ENCODE data around the gene NOC2L. TPM values are rescaled to one million over a fixed set of nuclear protein-coding genes. Genes with fewer than 3 reads are reported as not detected.

Gene NOC2L
- total and polyA plus RNA-seq, 5 donors from 2014 or later = 36.8 to 56.6 (median 54.0) TPM

- no peak overlapping the region for H3K27ac Mint-ChIP-seq
- no peak for DNase-seq
Measured at GRCh38 chr1:945688-946556, 13.1 kb downstream of the NOC2L start.

GRCh38 chr1:944341-945325, 14.4 kb downstream of the NOC2L start:
- Histone ChIP-seq H3K9me3 (ENCODE audit: control insufficient read depth in 2 of 2, low read length in 2 of 2) (no peaks in the 10 kb centered on the region), H3K27ac (ENCODE audit: insufficient read depth, low read length, poor library complexity, severe bottlenecking) (no peak overlapping the region), H3K4me1 (ENCODE audit: control insufficient read depth, insufficient read depth, low read length, poor library complexity, severe bottlenecking) (peaks cover 27% of the 10 kb centered on the region), H3K4me3 (ENCODE audit: low read depth, low read length) (no peak overlapping the region), H3K27me3 (ENCODE audit: control insufficient read depth, insufficient read depth, low read length) (no peaks in the 10 kb centered on the region), H3K36me3 (ENCODE audit: control insufficient read depth, insufficient read depth, low read length) (peaks cover 23% of the 10 kb centered on the region)
- H3K27ac Mint-ChIP-seq = no peak overlapping the region
- peaks cover 19% of the 10 kb centered on the region for H3K36me3 Mint-ChIP-seq
- no peaks in the 10 kb centered on the region for H3K9me3 Mint-ChIP-seq
- peaks cover 15% of the 10 kb centered on the region for H3K27me3 Mint-ChIP-seq
- H3K4me1 Mint-ChIP-seq = peaks cover 0 to 11% (median 0%) of the 10 kb centered on the region in 4 donors
- no peak for ATAC-seq (ENCODE audit: low read depth in 2 of 2)
- no peak for DNase-seq
- peak overlapping the region in 1 of 4 donors; percentile 41 for H3K4me3 Mint-ChIP-seq

More at GRCh38 chr1:945688-946556, 13.1 kb downstream of the NOC2L start:
- H3K4me1 ChIP-seq (ENCODE audit: control insufficient read depth, insufficient read depth, low read length, poor library complexity, severe bottlenecking) = peaks cover 21% of the 10 kb centered on the region
- H3K4me3 ChIP-seq (ENCODE audit: low read depth, low read length) = no peak overlapping the region
- H3K9me3 ChIP-seq (ENCODE audit: control insufficient read depth in 2 of 2, low read length in 2 of 2) = no peaks in the 10 kb centered on the region
- ATAC-seq (ENCODE audit: low read depth in 2 of 2) = no peak
- H3K27me3 ChIP-seq (ENCODE audit: control insufficient read depth, insufficient read depth, low read length) = no peaks in the 10 kb centered on the region
- peaks cover 31% of the 10 kb centered on the region for H3K36me3 Mint-ChIP-seq
- H3K4me1 Mint-ChIP-seq = peaks cover 0 to 9% (median under 1%) of the 10 kb centered on the region in 4 donors
- no peak overlapping the region for H3K27ac ChIP-seq (ENCODE audit: insufficient read depth, low read length, poor library complexity, severe bottlenecking)
- peak overlapping the region in 1 of 4 donors; percentile 10 for H3K4me3 Mint-ChIP-seq
- H3K9me3 Mint-ChIP-seq = peaks cover 0 to 1% (median 0%) of the 10 kb centered on the region in 7 donors
- peaks cover 10% of the 10 kb centered on the region for H3K27me3 Mint-ChIP-seq
- H3K36me3 ChIP-seq (ENCODE audit: control insufficient read depth, insufficient read depth, low read length) = peaks cover 35% of the 10 kb centered on the region

- no peaks in the 10 kb centered on the region for H3K27me3 ChIP-seq (ENCODE audit: control insufficient read depth, insufficient read depth, low read length)
- DNase-seq (no peak), ATAC-seq (ENCODE audit: low read depth in 2 of 2) (no peak)
- peaks cover 27% of the 10 kb centered on the region for H3K4me1 ChIP-seq (ENCODE audit: control insufficient read depth, insufficient read depth, low read length, poor library complexity, severe bottlenecking)
- peaks cover 14% of the 10 kb centered on the region for H3K36me3 ChIP-seq (ENCODE audit: control insufficient read depth, insufficient read depth, low read length)
- Mint-ChIP-seq H3K9me3 (no peaks in the 10 kb centered on the region), H3K27ac (no peak overlapping the region), H3K27me3 (peaks cover 15% of the 10 kb centered on the region), H3K4me1 (peaks cover 0 to 13% (median 0%) of the 10 kb centered on the region in 4 donors), H3K36me3 (peaks cover 15% of the 10 kb centered on the region), H3K4me3 (peak overlapping the region in 1 of 4 donors; percentile 31)
- H3K4me3 ChIP-seq (ENCODE audit: low read depth, low read length) = no peak overlapping the region
- H3K27ac ChIP-seq (ENCODE audit: insufficient read depth, low read length, poor library complexity, severe bottlenecking) = no peak overlapping the region
- no peaks in the 10 kb centered on the region for H3K9me3 ChIP-seq (ENCODE audit: control insufficient read depth in 2 of 2, low read length in 2 of 2)
Measured at GRCh38 chr1:943545-944340, 15.3 kb downstream of the NOC2L start.

- peaks cover 0 to 13% (median 0%) of the 10 kb centered on the region in 4 donors for H3K4me1 Mint-ChIP-seq
- ATAC-seq (ENCODE audit: low read depth in 2 of 2) (no peak), DNase-seq (no peak)
- H3K36me3 Mint-ChIP-seq = peaks cover 15% of the 10 kb centered on the region
- no peaks in the 10 kb centered on the region for H3K27me3 ChIP-seq (ENCODE audit: control insufficient read depth, insufficient read depth, low read length)
- peaks cover 27% of the 10 kb centered on the region for H3K4me1 ChIP-seq (ENCODE audit: control insufficient read depth, insufficient read depth, low read length, poor library complexity, severe bottlenecking)
- no peaks in the 10 kb centered on the region for H3K9me3 ChIP-seq (ENCODE audit: control insufficient read depth in 2 of 2, low read length in 2 of 2)
- H3K4me3 Mint-ChIP-seq = peak overlapping the region in 2 of 4 donors; percentile 25 to 31
- no peaks in the 10 kb centered on the region for H3K9me3 Mint-ChIP-seq
- peaks cover 22% of the 10 kb centered on the region for H3K27me3 Mint-ChIP-seq
- H3K27ac ChIP-seq (ENCODE audit: insufficient read depth, low read length, poor library complexity, severe bottlenecking) = no peak overlapping the region
- peaks cover 10% of the 10 kb centered on the region for H3K36me3 ChIP-seq (ENCODE audit: control insufficient read depth, insufficient read depth, low read length)
- no peak overlapping the region for H3K27ac Mint-ChIP-seq
- no peak overlapping the region for H3K4me3 ChIP-seq (ENCODE audit: low read depth, low read length)
Measured at GRCh38 chr1:942864-943533, 16.1 kb downstream of the NOC2L start.

- Mint-ChIP-seq H3K4me3 (no peak overlapping the region), H3K27me3 (peaks cover 26% of the 10 kb centered on the region), H3K27ac (no peak overlapping the region), H3K36me3 (peaks cover 15% of the 10 kb centered on the region), H3K4me1 (peaks cover 0 to 13% (median 0%) of the 10 kb centered on the region in 4 donors), H3K9me3 (no peaks in the 10 kb centered on the region)
- Histone ChIP-seq H3K4me3 (ENCODE audit: low read depth, low read length) (no peak overlapping the region), H3K27ac (ENCODE audit: insufficient read depth, low read length, poor library complexity, severe bottlenecking) (no peak overlapping the region), H3K36me3 (ENCODE audit: control insufficient read depth, insufficient read depth, low read length) (peaks cover 5% of the 10 kb centered on the region), H3K4me1 (ENCODE audit: control insufficient read depth, insufficient read depth, low read length, poor library complexity, severe bottlenecking) (peaks cover 27% of the 10 kb centered on the region), H3K27me3 (ENCODE audit: control insufficient read depth, insufficient read depth, low read length) (no peaks in the 10 kb centered on the region), H3K9me3 (ENCODE audit: control insufficient read depth in 2 of 2, low read length in 2 of 2) (no peaks in the 10 kb centered on the region)
- DNase-seq = no peak
- ATAC-seq (ENCODE audit: low read depth in 2 of 2) = no peak
Measured at GRCh38 chr1:942411-942821, 16.6 kb downstream of the NOC2L start.

- Histone ChIP-seq H3K4me1 (ENCODE audit: control insufficient read depth, insufficient read depth, low read length, poor library complexity, severe bottlenecking) (peaks cover 27% of the 10 kb centered on the region), H3K9me3 (ENCODE audit: control insufficient read depth in 2 of 2, low read length in 2 of 2) (no peaks in the 10 kb centered on the region), H3K27ac (ENCODE audit: insufficient read depth, low read length, poor library complexity, severe bottlenecking) (no peak overlapping the region), H3K27me3 (ENCODE audit: control insufficient read depth, insufficient read depth, low read length) (no peaks in the 10 kb centered on the region), H3K4me3 (ENCODE audit: low read depth, low read length) (no peak overlapping the region), H3K36me3 (ENCODE audit: control insufficient read depth, insufficient read depth, low read length) (no peaks in the 10 kb centered on the region)
- Mint-ChIP-seq H3K4me3 (peak overlapping the region; percentile 70 to 84 (median 76)), H3K27ac (no peak overlapping the region), H3K9me3 (no peaks in the 10 kb centered on the region), H3K27me3 (peaks cover 26% of the 10 kb centered on the region), H3K36me3 (peaks cover 9% of the 10 kb centered on the region), H3K4me1 (peaks cover 0 to 13% (median 0%) of the 10 kb centered on the region in 4 donors)
- ATAC-seq (ENCODE audit: low read depth in 2 of 2) = no peak
- DNase-seq = peak in 1 of 3 donors; percentile 12
Measured at GRCh38 chr1:941588-942383, 17.3 kb downstream of the NOC2L start.
